ENCODE measurements around the gene ZNF281.

GRCh38 chr1:200457810-200458209, 48.0 kb upstream of the ZNF281 start:
- TF ChIP-seq, protein P1, sequence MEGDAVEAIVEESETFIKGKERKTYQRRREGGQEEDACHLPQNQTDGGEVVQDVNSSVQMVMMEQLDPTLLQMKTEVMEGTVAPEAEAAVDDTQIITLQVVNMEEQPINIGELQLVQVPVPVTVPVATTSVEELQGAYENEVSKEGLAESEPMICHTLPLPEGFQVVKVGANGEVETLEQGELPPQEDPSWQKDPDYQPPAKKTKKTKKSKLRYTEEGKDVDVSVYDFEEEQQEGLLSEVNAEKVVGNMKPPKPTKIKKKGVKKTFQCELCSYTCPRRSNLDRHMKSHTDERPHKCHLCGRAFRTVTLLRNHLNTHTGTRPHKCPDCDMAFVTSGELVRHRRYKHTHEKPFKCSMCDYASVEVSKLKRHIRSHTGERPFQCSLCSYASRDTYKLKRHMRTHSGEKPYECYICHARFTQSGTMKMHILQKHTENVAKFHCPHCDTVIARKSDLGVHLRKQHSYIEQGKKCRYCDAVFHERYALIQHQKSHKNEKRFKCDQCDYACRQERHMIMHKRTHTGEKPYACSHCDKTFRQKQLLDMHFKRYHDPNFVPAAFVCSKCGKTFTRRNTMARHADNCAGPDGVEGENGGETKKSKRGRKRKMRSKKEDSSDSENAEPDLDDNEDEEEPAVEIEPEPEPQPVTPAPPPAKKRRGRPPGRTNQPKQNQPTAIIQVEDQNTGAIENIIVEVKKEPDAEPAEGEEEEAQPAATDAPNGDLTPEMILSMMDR (IDR thresholded peaks at IDR 0.05; ENCODE audit: insufficient read depth, low read depth, low read length) = no peak
- no peak for TF ChIP-seq EZH2 (IDR thresholded peaks at IDR 0.05; ENCODE audit: insufficient read depth, low read length)
